GM03348 (cell line): Measurements from ENCODE around the gene FBXL7.

Source experiments
- DNase-seq: peaks from one replicate; pipeline ENCODE4 v3.0.0; 2012; ENCODE audit warnings: low spot score

FBXL7 gene

DNA sequence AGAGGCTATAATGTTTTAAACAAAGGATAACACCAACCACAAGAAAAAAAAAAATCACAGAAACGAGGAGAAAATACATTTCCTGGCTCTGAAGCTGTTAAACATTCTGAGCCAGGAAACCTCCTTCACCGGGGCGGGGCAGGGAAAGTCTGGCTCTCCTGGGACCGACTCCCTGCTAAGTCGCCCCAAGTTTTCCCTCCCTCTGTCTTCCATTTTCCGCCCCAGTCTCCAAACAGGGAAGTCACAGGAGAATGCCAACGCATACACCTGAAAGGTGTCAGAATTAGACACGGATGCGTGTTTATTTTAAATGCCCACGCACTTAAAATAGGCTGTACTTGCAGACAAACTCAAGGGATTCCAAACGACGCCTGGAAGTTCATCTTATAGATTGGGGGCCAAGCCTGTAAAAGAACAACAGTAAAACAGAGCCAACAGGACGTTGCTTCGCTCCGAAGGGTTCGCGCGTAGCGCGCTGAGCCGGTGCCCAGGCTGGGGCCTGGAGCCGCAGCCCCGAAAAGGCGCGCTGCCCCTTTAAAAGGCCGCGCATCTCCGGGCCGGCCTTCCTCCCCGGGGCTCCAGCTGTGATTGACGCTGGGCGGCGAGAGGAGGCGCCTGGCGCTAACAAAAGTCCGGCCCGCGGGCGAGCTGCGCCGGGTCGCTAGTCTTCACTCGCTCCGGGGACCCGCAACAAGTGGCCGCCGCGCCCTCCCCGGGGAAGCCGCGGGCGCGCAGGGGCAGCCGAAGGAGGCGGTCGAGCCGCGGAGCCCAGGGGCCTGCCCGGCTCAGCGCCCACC lies at the start of gene FBXL7:
Gene FBXL7, plus strand, starts transcription at position 653 of the 797 bp plus-strand sequence.
- peak; percentile 93 for DNase-seq

GRCh38 chr5:15450473-15450872 lies 49.5 kb upstream of the FBXL7 start:
- DNase-seq: no peak

- no peak for DNase-seq
Observed at GRCh38 chr5:15450949-15451348, 49.0 kb upstream of the FBXL7 start.

DNA sequence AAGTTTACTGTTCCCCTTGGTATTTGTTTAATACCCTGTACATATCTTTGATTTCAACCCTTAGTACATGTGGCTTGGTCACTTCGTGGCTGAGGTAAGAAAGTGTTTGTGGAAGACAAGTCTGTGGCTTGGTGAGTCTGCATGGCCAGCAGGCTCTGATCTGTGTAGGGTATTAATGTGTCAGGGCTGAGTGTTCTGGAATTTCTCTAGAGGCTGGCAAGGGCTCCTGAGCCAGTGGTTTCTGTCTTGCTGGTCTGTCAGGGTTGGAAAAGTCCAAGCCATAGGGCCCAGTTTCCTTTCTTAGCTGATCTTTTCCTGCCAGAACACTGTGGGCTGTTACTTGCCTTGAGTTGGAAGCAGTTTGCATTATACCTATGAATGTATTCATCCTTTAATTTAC lies 48.0 kb upstream of the FBXL7 start:
- no peak for DNase-seq

DNA sequence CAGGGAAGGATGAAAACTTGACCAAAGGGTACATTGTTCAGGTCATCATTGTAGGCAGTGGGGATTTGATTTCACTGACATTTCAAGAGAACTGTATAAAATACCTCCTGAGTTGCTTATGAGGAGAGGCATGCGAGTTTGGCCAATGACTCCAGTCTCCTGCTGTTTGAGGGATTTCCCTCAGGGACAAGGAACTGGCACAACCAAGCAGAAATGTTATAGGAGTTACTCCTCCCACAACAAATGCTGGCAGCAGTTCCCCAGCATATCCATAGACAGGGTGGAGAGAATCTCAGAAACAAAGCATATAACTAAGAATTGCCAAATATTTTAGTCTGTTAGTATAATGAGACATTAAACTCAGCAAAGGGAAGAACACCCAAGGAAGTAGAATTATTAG lies 47.2 kb upstream of the FBXL7 start:
- no peak for DNase-seq

DNA sequence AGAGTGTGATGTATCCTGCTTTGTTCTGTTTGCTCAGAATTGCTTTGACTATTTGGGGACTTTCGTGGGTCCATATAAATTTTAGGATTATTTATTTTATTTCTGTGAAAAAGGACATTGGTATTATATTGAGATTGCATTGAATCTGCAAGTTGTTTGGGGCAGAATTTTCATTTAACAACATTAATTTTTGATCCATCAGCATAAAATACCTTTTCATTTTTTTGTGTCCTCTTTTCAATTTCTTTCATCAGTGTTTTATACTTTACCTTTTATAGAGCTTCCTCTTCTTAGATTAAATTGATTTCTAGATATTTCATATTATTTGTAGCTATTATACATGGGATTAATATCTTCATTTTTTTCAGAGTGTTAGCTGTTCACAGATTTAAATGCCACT lies 40.8 kb upstream of the FBXL7 start:
- no peak for DNase-seq

DNA sequence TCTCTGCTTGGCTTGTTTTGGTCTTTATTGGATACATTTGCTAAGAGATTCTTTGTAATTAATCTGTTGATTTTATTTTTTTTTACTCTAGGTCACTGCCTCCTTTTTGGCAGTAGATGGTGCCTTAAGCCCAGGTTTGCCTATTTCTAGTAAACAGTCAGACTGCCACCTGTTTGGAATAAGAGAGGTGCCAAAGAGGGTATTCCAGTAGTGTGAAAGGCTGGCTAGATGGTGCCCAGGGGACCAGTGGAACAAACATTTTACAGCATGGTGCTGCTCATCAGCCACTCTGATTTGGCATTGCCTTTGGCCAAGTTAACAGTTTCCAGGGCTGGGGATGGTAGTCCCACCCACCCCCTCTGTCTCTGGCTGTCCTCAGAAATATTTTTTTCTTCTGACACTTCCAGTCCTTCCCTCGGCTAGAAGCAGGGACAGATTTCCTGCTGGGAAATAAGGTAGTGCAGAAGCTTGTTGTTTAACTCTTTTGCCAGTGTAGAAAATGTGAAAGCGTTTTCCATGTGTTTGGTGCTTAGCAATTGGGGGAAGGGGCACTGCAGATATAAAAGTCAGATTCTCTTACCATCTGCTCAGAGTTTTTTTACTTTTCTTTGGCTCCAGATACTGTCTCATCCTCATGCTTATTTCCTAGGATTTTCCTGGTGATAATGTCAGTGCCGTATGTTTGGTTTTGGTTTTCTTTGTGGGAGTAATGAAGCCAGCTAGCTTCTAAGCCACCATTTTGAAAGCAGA lies 36.6 kb upstream of the FBXL7 start:
- peak; percentile 24 for DNase-seq

DNA sequence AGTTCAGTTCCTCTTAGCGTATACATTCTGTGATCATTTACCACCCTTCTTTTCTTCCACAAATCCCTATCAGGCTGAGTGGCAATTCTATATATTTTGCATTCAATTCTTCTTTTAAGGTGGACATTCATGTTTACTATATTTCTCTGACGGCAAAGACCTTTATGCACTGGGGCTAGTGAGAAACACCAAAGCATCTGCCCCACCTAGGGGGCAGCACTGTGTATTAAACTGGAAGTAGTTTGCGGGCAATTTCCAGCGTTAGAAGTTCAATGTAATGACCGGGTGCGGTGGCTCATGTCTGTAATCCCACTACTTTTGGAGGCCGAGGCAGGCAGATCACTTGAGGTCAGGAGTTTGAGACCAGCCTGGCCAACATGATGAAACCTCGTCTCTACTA lies 27.9 kb upstream of the FBXL7 start:
- DNase-seq: no peak

DNA sequence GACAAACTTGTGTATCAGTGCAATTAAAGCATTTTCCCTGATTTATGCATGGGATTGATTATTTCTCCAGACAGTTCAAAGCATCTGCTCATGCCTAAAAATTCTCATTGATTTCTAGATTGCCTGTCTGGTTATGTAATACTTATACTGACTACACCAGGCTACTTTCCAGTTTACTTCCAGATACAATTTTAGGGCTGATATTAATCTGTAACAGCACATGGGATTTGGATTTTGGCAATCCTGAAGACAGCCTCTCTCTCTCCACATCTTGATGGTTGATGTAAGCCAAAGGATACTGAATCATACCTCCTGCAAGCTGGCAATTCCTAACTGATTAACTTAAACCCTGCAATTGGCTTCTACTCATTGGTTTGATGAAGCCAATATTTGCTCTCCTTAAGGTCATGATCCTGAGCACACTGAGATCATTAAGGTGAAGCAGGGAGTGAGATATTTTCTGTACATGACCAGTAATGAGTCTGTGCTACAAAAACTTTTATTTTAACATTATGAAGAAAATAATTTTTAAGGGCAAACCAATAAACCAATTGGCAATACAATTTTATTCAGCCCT lies 25.7 kb upstream of the FBXL7 start:
- DNase-seq: no peak

GRCh38 chr5:15475367-15475766 lies 24.6 kb upstream of the FBXL7 start:
- DNase-seq: no peak

DNA sequence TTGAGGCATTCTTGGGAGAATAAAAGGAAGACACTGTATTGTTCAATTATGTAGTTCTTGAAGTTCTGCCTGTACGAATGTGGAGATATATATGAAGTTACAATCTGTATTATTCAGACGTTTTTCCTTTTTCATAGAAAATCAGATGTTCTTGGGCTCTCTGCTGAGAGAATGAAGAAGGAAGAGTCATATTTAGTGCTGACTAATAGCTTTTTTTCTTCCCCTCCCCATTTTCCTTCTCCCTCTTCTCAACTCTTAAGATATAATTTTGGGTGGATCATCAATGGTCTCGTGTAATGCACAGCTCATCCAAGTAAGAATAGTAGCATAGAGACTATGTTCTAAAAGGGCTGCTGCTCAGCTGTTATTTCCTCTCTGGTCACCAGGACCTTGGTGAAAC lies 23.0 kb upstream of the FBXL7 start:
- DNase-seq: no peak

- DNase-seq: no peak
Observed at GRCh38 chr5:15480436-15480835, 19.5 kb upstream of the FBXL7 start.

DNA sequence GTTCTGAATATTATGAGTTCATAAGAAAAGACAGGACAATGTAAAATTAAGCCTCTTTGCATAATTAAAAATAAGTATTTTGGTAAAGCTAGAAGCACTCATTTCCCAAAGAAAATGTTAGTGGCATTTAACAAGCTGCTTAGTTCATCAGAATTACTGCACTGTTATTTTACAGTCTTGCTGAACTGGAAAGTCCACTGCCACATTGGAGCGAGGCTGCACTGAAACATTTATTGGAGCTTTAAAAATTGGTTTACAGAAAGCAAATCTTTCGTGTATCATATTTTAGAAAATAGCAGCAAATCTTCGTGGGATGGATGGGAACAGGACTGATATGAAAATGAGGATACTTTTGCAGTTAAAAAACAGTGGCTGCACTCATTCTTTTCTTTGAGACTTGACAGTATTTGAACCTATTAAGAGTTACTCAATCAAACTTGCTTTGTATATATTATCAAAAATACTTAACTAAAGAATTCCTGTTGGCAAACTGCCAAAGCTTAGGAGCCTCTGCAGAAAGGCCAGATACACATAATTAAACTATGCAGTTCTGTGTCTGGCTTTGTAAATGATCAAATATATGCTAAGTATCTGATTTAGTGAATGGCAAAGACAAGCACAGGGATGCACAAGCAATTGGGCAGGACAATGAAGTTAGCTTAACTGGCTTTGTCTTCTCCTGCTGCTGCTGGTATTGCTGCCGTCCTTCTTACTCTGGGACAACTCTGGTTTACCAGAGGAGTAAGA lies 16.5 kb upstream of the FBXL7 start:
- DNase-seq: no peak

DNA sequence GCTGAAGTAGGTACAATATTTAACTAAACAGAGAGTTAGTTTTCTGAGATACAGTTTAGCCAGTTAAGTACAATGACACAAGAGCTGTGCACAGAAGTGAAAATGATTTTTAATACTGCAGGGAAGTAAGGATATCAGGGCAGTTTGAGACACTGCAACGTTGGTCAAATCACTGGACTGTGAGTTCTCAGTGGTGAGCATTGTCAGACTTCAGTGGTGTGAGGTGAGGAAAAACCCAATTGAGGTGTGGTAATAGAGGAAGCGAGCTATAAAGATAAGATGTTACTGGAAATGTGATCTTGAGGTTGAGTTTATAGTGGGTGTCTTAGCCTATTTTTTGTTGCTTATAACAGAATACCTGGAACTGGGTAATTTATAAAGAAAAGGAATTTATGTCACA lies 12.8 kb upstream of the FBXL7 start:
- no peak for DNase-seq

- DNase-seq: no peak
Observed at GRCh38 chr5:15489571-15490235, 10.3 kb upstream of the FBXL7 start.

GRCh38 chr5:15492545-15492944 lies 7.4 kb upstream of the FBXL7 start:
- no peak for DNase-seq

- DNase-seq: no peak
Observed at GRCh38 chr5:15493501-15493900, 6.5 kb upstream of the FBXL7 start.

DNA sequence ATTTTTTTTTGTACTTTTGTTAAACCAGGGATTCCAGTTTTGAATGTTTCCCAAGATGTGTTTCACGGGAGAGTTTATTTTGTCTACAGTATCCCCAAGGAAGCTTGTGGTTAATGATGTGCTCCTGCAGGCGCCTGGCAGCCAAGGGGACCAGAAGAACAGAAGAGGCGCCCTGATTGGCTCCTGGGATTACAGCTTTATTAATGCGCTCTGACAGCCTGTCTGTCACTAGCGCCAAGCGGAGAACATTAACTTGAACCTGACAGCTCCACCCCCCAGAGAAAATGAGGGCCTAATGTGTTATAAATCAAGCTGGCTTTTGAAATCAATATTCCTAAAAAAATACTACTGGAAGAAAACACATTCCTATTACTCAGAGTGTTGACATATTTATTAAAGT lies 5.0 kb upstream of the FBXL7 start:
- peak; percentile 60 for DNase-seq

- no peak for DNase-seq
Observed at GRCh38 chr5:15496886-15497285, 3.1 kb upstream of the FBXL7 start.

DNA sequence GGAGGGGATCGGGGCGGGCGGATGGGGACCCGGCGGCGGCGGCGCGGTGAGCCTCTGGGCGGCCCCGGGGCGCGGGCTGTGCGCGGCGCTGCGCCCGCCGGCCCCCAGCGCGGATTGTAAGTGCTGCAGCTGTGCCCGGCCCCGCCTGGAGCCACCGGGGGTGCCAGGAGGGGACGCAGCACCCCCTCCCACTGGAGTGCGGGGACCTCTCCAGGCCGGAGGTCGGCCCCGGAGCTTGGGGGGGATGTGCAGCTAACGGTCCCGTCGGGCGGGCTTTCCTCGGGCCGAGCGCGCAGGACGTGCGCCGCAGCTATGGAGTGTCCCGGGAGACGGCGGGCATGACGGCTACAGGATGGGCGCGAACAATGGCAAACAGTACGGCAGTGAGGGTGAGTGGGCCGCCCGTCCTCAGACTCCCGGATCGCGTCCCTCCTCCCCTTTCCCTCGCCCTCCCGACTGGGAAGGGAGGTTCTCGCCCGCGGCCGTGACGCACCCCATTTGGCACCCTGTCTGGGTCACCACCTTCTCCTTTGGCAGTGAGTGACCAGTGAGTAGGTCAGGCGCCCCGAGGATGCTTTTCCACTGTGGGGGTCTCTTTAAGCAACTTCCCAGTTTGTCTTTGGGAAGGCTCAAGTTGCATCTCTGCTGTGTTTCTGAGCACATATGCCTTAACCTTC lies 483 bp downstream of the FBXL7 start:
- peak; percentile 78 for DNase-seq

DNA sequence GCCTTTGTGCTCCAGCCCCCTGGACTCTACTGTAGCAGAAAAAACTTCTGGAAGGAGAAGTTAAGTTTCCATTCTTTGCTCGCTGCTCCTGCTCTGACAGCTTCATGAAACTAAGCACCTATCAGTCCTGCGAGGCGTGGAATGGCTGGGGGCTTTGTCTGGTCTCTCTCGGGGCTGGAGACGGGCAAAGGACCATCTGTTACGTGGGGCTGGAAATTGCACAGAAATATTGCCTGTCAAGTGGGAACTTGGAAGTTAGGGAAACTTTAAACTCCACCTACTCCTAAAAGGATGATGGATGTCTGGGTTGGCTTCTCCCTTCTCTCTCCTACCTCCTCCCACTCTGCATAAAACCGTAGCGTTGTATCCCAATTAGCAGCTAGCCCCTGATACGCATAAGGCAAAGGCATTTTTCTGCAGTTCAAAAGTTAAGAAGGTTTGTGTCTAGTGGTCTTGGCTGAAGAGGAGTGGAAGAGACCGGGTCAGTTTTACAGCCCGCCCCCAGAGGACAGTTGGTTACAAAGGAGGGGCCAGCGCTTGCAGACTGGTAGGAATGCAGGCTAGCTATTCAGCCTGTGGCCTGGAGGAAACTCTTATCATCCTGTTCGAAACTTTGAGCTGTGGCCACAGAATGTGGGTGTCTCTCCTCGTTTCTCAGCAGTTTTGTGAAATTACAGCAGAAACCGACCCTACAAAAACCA lies 1.3 kb downstream of the FBXL7 start:
- peak; percentile 85 for DNase-seq
